ENCODE data around the gene SCUBE3.

GRCh38 chr6:35167505-35167904, 46.3 kb upstream of the SCUBE3 start:
- TF ChIP-seq TAF1 (IDR thresholded peaks at IDR 0.05; ENCODE audit: low read depth) (no peak), TCF12 (IDR thresholded peaks at IDR 0.05; ENCODE audit: low read depth) (no peak), RAD21 (IDR thresholded peaks at IDR 0.05; ENCODE audit: low read depth) (no peak), USF1 (IDR thresholded peaks at IDR 0.05) (no peak), YY1 (IDR thresholded peaks at IDR 0.05; ENCODE audit: low read depth) (no peak), EP300 (IDR thresholded peaks at IDR 0.05; ENCODE audit: borderline replicate concordance) (no peak), CREB1 (IDR thresholded peaks at IDR 0.05; ENCODE audit: low read depth) (no peak), CEBPB (IDR thresholded peaks at IDR 0.05) (no peak)
- TF ChIP-seq, protein P1, sequence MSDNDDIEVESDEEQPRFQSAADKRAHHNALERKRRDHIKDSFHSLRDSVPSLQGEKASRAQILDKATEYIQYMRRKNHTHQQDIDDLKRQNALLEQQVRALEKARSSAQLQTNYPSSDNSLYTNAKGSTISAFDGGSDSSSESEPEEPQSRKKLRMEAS (IDR thresholded peaks at IDR 0.05): no peak
- TF ChIP-seq, protein P2, sequence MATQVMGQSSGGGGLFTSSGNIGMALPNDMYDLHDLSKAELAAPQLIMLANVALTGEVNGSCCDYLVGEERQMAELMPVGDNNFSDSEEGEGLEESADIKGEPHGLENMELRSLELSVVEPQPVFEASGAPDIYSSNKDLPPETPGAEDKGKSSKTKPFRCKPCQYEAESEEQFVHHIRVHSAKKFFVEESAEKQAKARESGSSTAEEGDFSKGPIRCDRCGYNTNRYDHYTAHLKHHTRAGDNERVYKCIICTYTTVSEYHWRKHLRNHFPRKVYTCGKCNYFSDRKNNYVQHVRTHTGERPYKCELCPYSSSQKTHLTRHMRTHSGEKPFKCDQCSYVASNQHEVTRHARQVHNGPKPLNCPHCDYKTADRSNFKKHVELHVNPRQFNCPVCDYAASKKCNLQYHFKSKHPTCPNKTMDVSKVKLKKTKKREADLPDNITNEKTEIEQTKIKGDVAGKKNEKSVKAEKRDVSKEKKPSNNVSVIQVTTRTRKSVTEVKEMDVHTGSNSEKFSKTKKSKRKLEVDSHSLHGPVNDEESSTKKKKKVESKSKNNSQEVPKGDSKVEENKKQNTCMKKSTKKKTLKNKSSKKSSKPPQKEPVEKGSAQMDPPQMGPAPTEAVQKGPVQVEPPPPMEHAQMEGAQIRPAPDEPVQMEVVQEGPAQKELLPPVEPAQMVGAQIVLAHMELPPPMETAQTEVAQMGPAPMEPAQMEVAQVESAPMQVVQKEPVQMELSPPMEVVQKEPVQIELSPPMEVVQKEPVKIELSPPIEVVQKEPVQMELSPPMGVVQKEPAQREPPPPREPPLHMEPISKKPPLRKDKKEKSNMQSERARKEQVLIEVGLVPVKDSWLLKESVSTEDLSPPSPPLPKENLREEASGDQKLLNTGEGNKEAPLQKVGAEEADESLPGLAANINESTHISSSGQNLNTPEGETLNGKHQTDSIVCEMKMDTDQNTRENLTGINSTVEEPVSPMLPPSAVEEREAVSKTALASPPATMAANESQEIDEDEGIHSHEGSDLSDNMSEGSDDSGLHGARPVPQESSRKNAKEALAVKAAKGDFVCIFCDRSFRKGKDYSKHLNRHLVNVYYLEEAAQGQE (IDR thresholded peaks at IDR 0.05; ENCODE audit: low read depth): no peak
